GM21526 (cell line): Measurements from ENCODE around the gene NKX6-2.
"Not testable (repeated sequence)": the region's sequence is repeated elsewhere in the genome, so short reads cannot be mapped to it uniquely, and the experiment has no call there.

ENCODE experiments used
- ATAC-seq: cut with Tn5 transposase; IDR thresholded peaks from one replicate; pipeline ENCODE4 v1.9.1; 2021; ENCODE audit warnings: moderate library complexity; ENCODE audit not compliant: unreplicated experiment, low FRiP score

NKX6-2 gene

GRCh38 chr10:132785723-132786475, at the start of gene NKX6-2:
Gene NKX6-2, minus strand, starts transcription at chr10:132786147. Its CDS starts 199 bp downstream, at chr10:132785948.
- ATAC-seq: no peak

GRCh38 chr10:132834891-132835847, 49.2 kb upstream of the NKX6-2 start:
- no peak for ATAC-seq

DNA sequence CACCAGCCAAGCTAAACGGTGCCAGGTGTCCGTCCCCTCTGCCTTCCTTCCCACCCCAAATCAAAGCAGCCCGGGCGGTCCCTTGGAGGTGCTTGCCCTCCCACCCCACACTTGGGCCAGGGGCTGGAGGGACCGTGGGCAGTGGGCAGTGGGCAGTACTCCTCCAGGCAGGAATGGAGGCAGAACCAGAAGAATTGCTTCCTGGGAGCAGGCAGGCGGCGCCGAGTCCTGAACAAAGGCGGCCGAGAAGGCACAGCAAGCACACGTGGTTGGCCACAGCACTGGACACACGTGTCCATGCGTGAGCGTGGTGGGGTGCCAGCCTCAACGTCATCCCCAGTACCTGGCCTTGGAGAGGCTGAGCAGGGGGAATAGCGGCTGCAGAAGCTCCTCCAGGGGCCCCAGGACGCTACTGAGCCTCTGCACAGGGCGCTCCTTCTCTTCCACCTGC, 48.4 kb upstream of the NKX6-2 start:
- ATAC-seq: no peak

DNA sequence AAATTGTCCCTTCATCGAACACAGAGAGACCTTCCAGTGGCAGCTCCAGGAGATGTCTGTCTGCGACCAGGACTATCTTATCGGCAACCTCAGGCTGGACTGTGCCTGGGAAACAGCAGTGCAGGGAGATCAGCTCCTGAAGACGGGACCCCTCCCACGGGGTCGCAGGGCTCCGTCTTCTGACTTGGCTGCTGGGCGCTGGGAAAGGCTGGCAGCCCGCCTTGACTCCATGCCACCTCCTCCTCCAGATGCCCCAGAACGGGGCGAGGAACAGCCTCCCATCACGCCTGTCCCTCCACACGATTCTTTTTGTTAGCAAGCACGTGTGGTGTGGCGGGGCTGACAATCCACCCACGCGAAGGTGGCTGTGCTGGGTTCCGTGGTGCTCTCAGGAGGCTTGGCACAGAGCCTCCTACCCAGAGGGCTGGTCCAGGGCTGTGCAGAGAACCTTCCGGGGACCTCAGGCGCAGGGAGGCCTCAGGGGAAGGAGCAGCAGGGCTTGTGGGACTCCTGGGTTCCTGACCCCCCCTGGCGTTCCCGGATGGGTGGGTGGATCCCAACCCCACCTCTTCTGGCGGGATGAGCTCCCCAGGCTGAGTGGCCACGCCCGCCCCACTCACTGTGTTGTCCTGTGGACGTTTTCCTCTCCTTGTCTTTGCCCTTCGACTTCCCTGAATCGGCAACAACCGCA, 47.6 kb upstream of the NKX6-2 start:
- ATAC-seq: no peak

GRCh38 chr10:132832186-132832969, 46.4 kb upstream of the NKX6-2 start:
- ATAC-seq: no peak

DNA sequence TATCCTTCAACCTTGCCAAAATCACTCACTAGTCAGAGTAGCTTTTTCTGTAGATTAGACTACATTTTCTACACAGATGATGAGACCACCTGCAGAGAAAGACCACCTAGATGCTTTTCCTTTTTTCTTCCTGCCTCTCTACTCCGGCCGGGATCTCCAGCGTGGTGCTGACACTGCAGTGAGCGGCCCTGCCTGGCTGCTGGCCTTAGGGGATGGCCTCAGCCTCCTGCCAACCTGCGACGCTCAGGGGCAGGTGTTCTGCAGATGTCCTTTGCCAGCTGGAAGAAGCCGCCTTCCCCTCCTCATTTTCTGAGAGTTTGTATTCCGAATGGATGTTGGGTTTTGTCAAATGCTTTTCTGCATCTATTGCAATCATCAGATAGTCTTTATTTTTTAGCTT, 43.5 kb upstream of the NKX6-2 start:
- no peak for ATAC-seq

DNA sequence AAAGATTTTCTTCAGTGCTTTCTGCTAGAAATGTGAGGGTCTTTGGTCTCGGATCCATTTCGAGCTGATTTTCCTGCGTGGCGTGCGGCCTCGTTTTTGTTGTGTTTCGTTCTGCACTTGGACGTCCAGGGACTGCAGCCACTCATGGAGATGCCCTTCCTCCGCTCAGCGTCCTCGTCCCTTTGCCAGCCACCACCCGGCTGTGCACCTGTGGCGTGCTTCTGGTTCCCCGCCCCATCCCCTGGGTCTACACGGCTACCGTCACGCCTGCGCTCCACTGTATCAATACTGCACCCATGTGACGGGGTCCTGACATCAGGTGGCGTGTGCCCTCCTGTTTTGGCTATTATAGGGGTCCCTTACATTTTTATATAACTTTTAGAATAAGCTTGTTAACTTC, 42.7 kb upstream of the NKX6-2 start:
- ATAC-seq: no peak

DNA sequence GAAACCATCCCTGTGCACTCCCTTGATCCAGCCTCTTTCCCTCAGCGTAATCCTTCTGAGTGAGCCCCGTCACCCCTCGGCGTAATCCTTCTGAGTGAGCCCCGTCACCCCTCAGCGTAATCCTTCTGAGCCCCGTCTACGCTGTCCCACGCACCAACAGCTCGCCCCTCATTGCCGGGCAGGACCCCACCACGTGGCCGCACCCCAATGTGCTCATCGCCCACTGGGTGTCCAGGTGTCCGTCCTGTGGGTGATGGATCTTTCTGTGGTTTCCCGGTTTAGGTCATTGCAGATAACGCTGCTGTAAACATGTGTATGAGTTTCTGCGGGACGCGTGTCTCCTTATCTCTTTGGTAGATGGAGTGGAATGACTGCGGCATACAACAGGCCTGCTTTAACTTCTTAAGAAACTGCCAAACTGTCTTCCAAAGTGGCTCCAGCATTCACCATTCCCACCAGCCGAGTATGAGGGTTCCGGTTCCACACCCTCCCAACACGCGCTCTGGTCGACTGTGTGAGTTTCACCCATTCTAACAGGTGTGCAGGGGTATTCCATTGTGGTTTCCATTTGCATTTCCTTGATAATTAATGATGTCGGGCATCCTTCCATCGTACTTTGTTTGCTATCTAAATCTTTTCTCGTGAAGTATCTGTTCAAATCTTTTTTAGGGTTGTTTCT, 42.1 kb upstream of the NKX6-2 start:
- no peak for ATAC-seq

- ATAC-seq: no peak
Measured at GRCh38 chr10:132827423-132827789, 41.5 kb upstream of the NKX6-2 start.

- no peak for ATAC-seq
Measured at GRCh38 chr10:132826524-132827422, 40.8 kb upstream of the NKX6-2 start.

DNA sequence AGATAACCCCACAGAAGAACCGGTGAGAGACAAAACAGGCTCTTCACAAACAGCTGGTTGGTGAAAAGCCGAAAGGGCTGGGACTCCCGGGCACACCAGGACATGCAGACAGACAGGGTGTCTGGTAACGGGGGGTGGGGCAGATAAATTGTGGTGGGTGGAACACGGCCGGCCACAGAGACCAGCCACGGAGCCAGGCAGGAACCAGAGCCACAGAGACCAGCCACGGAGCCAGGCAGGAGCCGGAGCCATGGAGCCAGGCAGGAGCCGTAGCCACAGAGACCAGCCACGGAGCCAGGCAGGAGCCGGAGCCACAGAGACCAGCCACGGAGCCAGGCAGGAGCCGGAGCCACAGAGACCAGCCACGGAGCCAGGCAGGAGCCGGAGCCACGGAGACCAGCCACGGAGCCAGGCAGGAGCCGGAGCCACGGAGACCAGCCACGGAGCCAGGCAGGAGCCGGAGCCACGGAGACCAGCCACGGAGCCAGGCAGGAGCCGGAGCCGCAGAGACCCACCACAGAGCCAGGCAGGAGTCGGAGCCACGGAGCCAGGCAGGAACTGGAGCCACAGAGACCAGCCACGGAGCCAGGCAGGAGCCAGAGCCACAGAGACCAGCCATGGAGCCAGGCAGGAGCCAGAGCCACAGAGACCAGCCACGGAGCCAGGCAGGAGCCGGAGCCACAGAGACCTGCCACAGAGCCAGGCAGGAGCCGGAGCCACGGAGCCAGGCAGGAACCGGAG, 40.0 kb upstream of the NKX6-2 start:
- not testable (repeated sequence) for ATAC-seq

DNA sequence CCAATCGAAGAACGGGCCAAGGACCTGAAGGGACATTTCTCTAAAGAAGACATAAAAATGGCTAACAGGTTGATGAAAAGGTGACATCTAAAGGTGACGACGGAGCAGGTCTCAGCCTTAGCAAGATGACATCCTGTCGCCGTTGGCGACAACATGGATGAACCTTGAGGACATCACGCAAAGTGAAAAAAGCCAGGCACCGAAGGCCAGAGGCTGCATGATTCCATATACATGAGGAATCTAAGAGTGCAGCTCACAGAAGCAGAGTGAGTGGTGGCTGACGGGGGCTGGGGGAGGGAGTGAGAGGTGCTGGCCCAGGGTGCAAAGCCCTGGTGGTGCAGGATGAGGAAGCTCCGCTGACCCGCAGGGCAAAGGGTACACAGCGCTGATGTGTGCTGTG, 34.1 kb upstream of the NKX6-2 start:
- no peak for ATAC-seq

DNA sequence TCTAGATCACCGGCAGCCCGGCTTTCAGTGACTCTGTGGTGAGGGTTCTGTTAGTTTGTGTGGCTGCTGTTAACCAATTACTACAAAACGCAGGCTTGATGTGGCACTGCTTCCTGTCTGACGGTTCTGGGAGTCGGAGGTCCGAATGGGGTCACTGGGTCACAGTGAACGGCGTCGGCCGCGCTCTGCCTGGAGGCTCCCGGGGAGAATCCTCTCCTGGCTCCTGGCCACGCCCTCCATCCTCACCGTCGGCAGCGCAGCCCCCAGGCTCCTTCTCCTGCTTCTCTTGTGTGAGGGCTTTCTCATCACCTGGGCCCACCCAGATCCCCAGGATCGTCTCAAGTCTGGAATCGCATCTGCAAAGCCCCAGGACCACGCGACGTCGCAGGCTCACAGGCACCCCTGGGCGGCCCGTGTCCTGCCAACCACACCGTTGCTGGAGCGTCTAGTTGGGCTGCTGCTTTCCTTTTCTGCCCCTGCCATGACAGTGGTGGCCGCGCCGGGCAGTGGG, 31.8 kb upstream of the NKX6-2 start:
- no peak for ATAC-seq

DNA sequence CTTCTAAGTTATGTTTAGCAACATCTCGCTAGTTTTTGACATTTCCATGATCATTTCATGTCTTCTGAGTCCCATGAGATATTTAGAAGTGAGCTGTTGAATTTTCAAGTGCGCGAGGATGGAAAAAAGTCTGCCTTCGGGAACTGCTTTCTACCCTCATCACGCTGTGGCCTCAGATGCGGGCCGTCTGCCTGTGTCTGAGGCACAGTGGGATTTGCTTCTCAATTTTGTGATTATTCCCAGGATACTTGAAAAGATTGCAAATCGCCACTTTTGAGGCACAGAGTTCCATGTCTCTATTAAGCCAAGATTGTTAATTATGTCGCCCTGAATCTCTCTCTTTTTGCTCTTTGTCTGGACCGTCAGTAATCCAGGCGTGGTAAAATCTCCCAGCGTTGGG, 30.8 kb upstream of the NKX6-2 start:
- ATAC-seq: no peak

DNA sequence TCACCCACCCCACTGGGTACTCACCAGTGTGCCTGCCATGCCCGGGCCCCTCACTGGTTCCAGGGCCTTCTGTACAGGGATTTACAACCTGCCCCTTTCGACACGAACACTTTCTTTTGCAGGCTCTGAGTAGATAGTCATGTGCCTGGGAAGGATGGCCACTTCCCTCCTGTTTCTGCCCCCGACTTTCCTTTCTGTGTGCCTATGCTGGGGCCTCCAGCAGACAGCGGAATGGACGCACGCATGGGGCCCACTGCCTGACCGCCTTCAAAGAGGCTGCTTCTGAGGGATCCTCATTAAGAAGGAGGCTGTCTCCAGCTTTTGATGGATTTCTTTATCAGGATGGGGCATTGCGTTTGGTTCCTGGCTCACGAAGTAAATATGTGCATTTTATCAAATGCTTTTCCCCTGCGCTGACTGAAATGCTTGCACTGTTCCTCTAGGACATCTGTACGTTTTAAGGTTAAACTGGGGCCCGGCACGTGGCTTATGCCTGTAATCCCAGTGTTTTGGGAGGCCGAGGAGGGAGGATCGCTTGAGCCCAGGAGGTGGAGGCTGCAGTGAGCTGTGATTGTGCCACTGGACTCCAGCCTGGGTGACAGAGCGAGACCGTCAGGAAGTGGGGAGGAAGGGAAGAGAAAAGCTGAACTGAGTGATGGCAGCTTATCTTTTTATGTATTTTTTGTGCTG, 29.4 kb upstream of the NKX6-2 start:
- ATAC-seq: no peak

GRCh38 chr10:132814469-132814856, 28.5 kb upstream of the NKX6-2 start:
- ATAC-seq: no peak
